OCI-LY1 (cell line): ENCODE results near the gene SMYD3.

Source experiments
- CTCF ChIP-seq: fragments of 200-600 bp; sonication (generic), shearing (Covaris generic); IDR thresholded peaks from 2 replicates; pipeline ENCODE4 v1.5.1; 2017; ENCODE audit warnings: mild to moderate bottlenecking, antibody characterized with exemption, low read length, moderate library complexity, mixed read lengths
- EZH2 ChIP-seq: fragments of 200-600 bp; sonication (generic), shearing (Covaris generic); IDR thresholded peaks from 2 replicates; pipeline ENCODE4 v1.8.0; 2017; ENCODE audit warnings: borderline replicate concordance, mixed run types, mild to moderate bottlenecking, antibody characterized with exemption, low read length, moderate library complexity, mixed read lengths

DNA sequence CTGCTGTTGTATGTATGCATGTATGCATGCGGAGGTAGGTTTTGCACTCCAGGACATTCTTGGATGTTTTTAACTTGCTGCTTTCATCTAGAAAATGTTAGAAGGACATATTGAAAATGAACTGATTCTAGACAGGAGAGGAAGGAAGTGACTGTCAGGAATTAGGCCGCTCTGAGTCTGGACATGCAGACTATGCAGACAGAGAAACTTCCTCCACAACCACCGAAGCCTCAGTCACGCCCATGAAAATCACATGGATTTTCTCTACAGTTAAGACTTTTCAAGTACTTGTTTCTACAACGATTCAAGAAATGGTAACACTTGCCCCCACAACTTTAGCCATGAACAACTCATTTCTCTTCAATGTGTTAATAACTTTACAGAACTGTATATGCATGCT, 211.1 kb downstream of the SMYD3 start:
- TF ChIP-seq CTCF (no peak), EZH2 (no peak)
